HG02870 (cell line): Measurements from ENCODE around the gene SIGLEC6.

Experiments
- ATAC-seq: cut with Tn5 transposase; IDR thresholded peaks from one replicate; pipeline ENCODE4 v1.9.1; 2021; ENCODE audit warnings: mild to moderate bottlenecking, moderate library complexity; ENCODE audit not compliant: unreplicated experiment

The SIGLEC6 gene

GRCh38 chr19:51477344-51477743 is 54.1 kb downstream of the SIGLEC6 start:
- no peak for ATAC-seq

DNA sequence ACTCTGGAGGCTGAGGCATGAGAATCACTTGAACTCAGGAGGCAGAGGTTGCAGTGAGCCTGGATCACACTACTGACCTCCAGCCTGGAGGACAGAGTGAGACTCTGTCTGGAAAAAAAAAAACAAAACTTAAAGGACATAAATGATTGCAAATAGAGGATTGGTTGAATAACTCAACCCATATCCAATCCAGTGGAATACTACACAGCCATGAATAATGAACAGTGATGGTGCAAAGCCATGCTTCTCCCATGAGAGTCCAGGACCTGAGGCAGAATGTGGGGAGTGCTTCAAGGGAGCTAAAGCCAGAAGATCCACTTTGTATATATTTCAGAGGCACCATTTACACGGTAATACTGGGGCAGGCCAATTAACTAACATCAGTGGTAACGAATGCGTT is 55.3 kb downstream of the SIGLEC6 start:
- no peak for ATAC-seq

DNA sequence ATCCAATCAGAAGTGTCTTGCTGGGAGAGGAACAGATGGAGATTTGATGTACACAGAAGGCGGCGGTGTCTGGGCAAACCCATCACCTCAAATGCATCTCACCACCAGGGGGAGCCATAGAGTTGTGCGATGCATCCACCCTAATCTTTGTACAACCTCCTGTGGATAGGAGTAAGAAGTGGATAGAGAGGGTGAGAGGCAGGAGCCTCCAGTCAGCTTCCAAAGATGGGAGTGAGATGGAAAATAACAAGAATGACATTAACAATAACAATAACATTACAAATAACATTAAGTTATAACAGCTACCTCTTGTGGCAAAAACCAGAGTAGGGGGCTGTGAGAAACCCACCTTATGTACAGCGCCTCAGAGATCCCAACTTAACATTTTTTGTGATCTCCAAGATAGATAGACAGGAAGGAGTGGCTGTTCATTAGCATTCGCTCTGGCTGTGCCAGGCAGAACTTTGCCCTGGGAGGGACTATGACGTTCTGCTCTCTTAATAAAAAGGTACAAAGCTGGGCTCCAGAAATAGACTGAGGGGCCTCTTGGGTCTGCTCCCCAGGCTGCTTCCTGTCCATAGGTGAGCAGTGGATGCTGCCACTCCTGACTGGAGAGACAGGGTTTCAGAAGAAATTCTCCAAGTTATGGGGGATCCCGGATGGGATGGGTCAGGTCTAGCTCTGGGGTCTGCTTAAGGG is 58.3 kb downstream of the SIGLEC6 start:
- no peak for ATAC-seq

DNA sequence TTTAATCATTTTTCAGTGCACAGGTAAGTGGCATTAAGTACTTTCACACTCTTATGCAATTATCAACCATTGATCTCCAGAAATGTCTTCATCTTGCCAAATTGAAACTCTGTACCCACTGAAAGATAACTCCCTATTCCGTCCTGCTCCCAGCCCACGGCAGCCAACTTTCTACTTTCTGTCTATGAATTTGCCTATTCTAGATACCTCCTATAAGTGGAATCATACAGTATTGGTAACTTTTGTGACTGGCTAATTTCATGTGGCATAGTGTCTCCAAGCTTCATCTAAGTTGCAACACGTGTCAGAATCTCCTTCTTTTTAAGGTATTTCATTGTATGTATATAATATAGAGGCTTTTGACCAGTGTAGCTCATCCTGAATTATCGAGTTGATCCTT is 58.9 kb downstream of the SIGLEC6 start:
- ATAC-seq: no peak

DNA sequence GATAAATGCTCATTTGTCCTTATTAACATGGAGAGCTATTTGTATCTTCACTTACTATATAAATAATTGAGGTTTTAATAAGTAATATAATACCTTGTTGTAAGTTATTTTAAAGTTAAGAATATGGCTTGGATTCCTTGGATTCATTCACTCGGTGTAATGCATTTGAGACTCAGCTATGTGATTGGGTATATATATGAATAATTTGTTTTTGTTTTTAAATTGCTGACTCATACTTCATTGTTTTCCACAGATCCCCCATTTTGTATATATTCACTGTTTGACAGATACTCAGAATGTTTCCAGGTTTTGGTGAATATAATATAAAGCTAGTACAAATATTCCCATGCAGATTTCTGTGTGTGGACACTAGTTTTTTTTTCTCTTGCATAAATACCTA is 59.9 kb downstream of the SIGLEC6 start:
- ATAC-seq: no peak

DNA sequence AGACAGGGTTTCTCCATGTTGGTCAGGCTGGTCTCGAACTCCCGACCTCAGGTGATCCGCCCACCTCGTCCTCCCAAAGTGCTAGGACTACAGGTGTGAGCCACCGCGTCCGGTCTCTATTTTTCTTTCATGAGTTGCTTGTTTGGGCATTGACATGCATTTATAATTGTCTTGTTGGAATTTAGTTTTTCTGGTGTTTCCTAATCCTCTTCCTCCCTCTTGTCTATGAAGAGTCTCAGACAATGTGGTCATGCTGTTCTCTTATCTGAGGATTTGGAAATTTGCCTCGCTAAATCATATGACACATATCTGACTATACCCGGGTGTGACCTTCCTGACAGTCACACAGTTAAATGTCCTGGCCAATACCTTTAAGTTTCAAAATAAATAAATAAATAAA is 60.5 kb downstream of the SIGLEC6 start:
- ATAC-seq: no peak

DNA sequence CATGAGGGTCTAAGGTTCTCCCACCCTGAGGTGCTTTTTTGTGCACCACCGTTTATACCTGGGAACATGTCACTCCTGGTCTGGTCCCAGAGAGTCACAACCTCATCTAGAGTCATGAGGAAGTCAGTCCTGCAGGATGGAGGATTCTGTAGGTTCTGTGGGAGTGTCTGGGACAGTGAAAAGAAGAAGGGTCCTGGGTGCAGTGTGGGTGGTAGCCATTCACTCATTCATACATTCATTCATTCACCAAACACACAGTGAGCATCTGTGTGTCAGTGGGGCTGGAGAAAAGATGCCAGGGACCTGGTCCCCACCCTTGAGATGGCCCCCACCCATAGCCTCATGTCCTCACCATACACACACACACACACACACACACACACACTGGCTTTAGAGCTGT is 61.8 kb downstream of the SIGLEC6 start:
- no peak for ATAC-seq

DNA sequence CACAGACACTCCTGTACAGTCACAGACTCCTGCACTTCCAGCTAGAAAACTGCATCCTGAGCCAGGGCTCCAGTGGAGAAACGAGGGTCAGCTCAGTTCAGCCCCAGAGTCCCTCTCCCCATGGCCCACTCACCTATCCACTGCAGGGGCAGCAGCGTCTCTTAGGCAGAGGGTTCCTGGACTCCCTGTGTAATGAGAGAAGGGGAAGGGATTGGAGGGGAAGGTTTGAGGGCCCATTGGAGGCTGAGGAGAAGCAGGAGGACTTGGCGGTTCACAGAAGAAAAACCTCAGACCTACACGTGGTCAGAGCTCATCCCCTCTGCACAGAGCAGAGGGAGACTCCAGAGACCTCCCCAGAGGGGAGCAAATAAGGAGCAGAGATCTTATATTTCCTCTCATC is 62.3 kb downstream of the SIGLEC6 start:
- ATAC-seq: no peak

DNA sequence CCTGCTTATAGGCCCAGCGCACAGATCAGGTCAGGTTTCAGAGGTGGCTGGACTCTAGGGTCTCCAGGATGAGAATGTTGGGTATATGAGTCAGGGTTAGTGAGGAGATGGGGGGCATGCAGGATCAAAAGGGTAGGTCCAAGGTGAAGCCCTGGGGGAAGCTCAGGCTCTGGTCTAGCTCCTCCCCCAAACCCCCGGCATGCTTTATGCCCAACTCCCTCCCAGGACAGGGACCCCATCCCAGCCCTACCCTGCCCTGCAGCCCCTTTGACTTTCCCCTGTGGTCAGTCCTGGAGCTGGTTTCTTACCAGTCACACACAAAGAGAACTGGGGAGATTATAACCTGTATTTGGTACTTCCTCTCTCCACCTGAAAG is 62.9 kb downstream of the SIGLEC6 start:
- ATAC-seq: no peak

- no peak for ATAC-seq
These were observed 63.5 kb downstream of the SIGLEC6 start for GRCh38 chr19:51467864-51468544.
